Loucy (cell line): Measurements from ENCODE around the gene CNIH1.

ENCODE experiments used
- H2AFZ ChIP-seq: fragments of 200-600 bp; sonication (generic); 2 replicates; pipeline ENCODE4 v1.6.0; 2016; ENCODE audit warnings: antibody characterized with exemption, mild to moderate bottlenecking, low read length, moderate library complexity
- H3F3A ChIP-seq: fragments of 200-600 bp; 2 replicates; pipeline ENCODE4 v1.6.0; 2016; ENCODE audit warnings: antibody characterized with exemption, low read depth, mild to moderate bottlenecking
- H3K27me3 ChIP-seq: fragments of 200-600 bp; sonication (generic); 2 replicates; pipeline ENCODE4 v1.6.1; 2014; ENCODE audit warnings: low read length, mild to moderate bottlenecking; ENCODE audit not compliant: insufficient read depth, poor library complexity, severe bottlenecking
- H3K36me3 ChIP-seq: fragments of 200-600 bp; sonication (generic); 2 replicates; pipeline ENCODE4 v1.6.1; 2016; ENCODE audit warnings: low read length; ENCODE audit not compliant: insufficient read depth
- H3K4me1 ChIP-seq: fragments of 200-600 bp; sonication (generic); 2 replicates; pipeline ENCODE4 v1.5.1; 2014; ENCODE audit warnings: low read length, mild to moderate bottlenecking; ENCODE audit not compliant: insufficient read depth, poor library complexity, severe bottlenecking
- H3K4me2 ChIP-seq: fragments of 200-600 bp; sonication (generic); 2 replicates; pipeline ENCODE4 v1.6.0; 2014; ENCODE audit warnings: antibody characterized with exemption, low read length, low read depth, mild to moderate bottlenecking; ENCODE audit not compliant: poor library complexity, severe bottlenecking
- H3K4me3 ChIP-seq: fragments of 200-600 bp; sonication (generic); 2 replicates; pipeline ENCODE4 v1.5.1; 2014; ENCODE audit warnings: low read length, mild to moderate bottlenecking, mixed read lengths; ENCODE audit not compliant: poor library complexity, severe bottlenecking
- H3K79me2 ChIP-seq: fragments of 200-600 bp; sonication (generic); 2 replicates; pipeline ENCODE4 v1.6.1; 2014; ENCODE audit warnings: low read length; ENCODE audit not compliant: insufficient read depth
- H3K9ac ChIP-seq: fragments of 200-600 bp; sonication (generic); 2 replicates; pipeline ENCODE4 v1.6.0; 2014; ENCODE audit warnings: mild to moderate bottlenecking, low read depth, low read length, moderate library complexity; ENCODE audit not compliant: poor library complexity, severe bottlenecking
- H3K9me2 ChIP-seq: fragments of 200-600 bp; sonication (generic); replicated peaks from 2 replicates; pipeline ENCODE4 v1.6.1; 2016; ENCODE audit warnings: low read depth, low read length, mixed read lengths
- H3K9me3 ChIP-seq: fragments of 200-600 bp; sonication (generic); 2 replicates; pipeline ENCODE4 v1.6.1; 2014; ENCODE audit warnings: mild to moderate bottlenecking, antibody characterized with exemption, low read length, low read depth; ENCODE audit not compliant: insufficient read depth
- H4K20me1 ChIP-seq: fragments of 200-600 bp; sonication (generic); 2 replicates; pipeline ENCODE4 v1.6.0; 2014; ENCODE audit warnings: antibody characterized with exemption, low read length, mild to moderate bottlenecking; ENCODE audit not compliant: insufficient read depth, poor library complexity, severe bottlenecking
- CTCF ChIP-seq: fragments of 200-600 bp; sonication (generic); conservative IDR thresholded peaks from 2 replicates; pipeline ENCODE4 v1.5.1; 2014; ENCODE audit warnings: mild to moderate bottlenecking, antibody characterized with exemption, low read length
- EZH2phosphoT487 ChIP-seq: fragments of 200-600 bp; IDR thresholded peaks from 2 replicates; pipeline ENCODE4 v1.6.1; 2018; ENCODE audit warnings: antibody characterized with exemption, mild to moderate bottlenecking, moderate library complexity, borderline replicate concordance

Gene CNIH1

GRCh38 chr14:54451121-54451601 is 10.0 kb upstream of the CNIH1 start:
- Histone ChIP-seq H2AFZ (no peak overlapping the region), H3K4me3 (no peak overlapping the region), H3K9ac (no peak overlapping the region), H3K4me1 (no peaks in the 10 kb centered on the region), H3K9me3 (no peaks in the 10 kb centered on the region), H4K20me1 (no peaks in the 10 kb centered on the region), H3K4me2 (no peak overlapping the region), H3F3A (no peaks in the 10 kb centered on the region), H3K9me2 (no peaks in the 10 kb centered on the region), H3K27me3 (peaks cover 2% of the 10 kb centered on the region), H3K36me3 (no peaks in the 10 kb centered on the region), H3K79me2 (no peaks in the 10 kb centered on the region)
- TF ChIP-seq CTCF: no peak
- no peak for TF ChIP-seq EZH2phosphoT487

- Histone ChIP-seq H3K4me1 (no peaks in the 10 kb centered on the region), H3K27me3 (peaks cover 4% of the 10 kb centered on the region), H3K79me2 (no peaks in the 10 kb centered on the region), H3K4me3 (no peak overlapping the region), H3K4me2 (no peak overlapping the region), H3K9ac (no peak overlapping the region), H3F3A (no peaks in the 10 kb centered on the region), H2AFZ (no peak overlapping the region), H3K9me2 (no peaks in the 10 kb centered on the region), H3K36me3 (no peaks in the 10 kb centered on the region), H3K9me3 (no peaks in the 10 kb centered on the region), H4K20me1 (no peaks in the 10 kb centered on the region)
- no peak for TF ChIP-seq EZH2phosphoT487
- no peak for TF ChIP-seq CTCF
Observed at GRCh38 chr14:54450535-54450934, 9.4 kb upstream of the CNIH1 start.

- no peaks in the 10 kb centered on the region for H3K9me2 ChIP-seq
- no peak overlapping the region for H3K4me3 ChIP-seq
- H3K9ac ChIP-seq: no peak overlapping the region
- H3K4me1 ChIP-seq: no peaks in the 10 kb centered on the region
- H3K27me3 ChIP-seq: peaks cover 4% of the 10 kb centered on the region
- no peaks in the 10 kb centered on the region for H3K9me3 ChIP-seq
- no peaks in the 10 kb centered on the region for H4K20me1 ChIP-seq
- no peak overlapping the region for H2AFZ ChIP-seq
- no peaks in the 10 kb centered on the region for H3K36me3 ChIP-seq
- H3K79me2 ChIP-seq: no peaks in the 10 kb centered on the region
- no peaks in the 10 kb centered on the region for H3F3A ChIP-seq
- no peak overlapping the region for H3K4me2 ChIP-seq
- TF ChIP-seq CTCF (no peak), EZH2phosphoT487 (no peak)
Observed at GRCh38 chr14:54447231-54447692, 6.1 kb upstream of the CNIH1 start.
